Cerebellar nuclear complex (tissue), 1 donor: ENCODE results near the gene PRKAG2.
"Not testable (repeated sequence)": the region's sequence is repeated elsewhere in the genome, so short reads cannot be mapped to it uniquely, and the experiment has no call there.

Experiments
- DNase-seq, 2 experiments: peaks; one replicate each; lab custom pipeline; 2025; lab: John Stamatoyannopoulos, UW

The PRKAG2 gene

GRCh38 chr7:151768805-151769187 is 108.1 kb downstream of the PRKAG2 start:
- DNase-seq, result no peak

- DNase-seq, result no peak
These were observed 109.4 kb downstream of the PRKAG2 start for GRCh38 chr7:151767557-151767956.

DNA sequence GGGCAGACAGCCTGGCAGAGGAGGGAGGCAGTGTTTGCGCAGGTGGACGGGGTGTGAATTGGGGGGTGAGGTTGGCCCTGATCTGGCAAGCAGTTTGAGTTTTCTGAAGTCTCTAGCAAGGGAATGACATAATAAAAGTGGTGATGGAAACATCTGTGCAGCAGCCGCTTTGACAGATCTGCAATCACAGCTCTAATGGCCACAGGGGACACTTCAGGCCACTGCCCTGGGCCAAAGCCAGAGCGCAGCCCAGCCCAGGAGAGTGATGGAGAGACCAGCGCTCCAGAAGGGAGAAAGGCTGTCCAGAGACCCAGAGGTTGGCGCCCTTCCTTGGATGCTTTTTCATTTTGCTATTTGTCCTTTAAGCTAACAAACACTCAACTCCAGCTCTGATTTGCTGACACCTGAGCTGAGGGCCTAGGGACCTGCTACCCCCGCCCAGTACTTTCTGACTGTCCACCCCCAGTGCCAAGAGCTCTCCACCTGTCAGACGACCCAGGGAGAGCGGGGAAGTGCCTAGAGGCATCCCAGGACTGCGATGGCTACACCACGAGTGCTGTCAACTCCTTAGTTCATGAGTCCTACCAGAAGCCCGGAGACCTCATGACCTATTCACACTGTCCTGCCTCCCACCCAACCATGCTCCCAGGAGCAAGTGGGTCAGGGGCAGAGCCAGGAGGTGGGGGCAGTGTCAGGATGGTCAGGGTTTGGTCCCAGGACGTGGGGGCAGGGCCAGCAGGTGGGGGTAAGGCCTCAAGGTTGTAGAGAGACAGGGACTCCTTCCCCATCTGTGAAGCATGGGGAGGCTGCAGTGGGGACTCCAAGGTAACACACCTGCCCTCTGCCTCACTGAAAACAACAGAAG is 112.6 kb downstream of the PRKAG2 start:
- DNase-seq, result no peak

- DNase-seq, result no peak
These were observed 113.4 kb downstream of the PRKAG2 start for GRCh38 chr7:151763420-151763984.

GRCh38 chr7:151762583-151763245 is 114.2 kb downstream of the PRKAG2 start:
- DNase-seq, result peak; percentile 33 to 71

DNA sequence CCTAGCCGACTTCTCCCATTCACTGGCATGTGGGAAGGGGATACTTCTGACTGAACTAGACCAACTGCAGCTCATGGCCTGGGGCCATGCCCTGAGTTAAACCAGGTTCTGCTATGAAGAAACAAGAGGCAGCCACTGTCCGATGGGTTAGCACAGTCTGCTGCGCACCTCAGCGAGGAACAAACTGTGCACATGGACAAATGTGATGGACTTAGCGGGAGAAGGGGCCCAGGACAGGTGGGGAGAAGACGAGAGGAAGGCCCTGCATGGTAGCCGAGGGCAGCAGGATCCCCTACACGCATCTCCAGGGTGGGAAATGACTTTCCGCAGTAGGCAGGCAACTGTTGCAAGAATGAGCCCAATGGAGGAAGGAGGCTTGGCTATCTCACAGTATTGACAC is 115.0 kb downstream of the PRKAG2 start:
- no peak for DNase-seq

DNA sequence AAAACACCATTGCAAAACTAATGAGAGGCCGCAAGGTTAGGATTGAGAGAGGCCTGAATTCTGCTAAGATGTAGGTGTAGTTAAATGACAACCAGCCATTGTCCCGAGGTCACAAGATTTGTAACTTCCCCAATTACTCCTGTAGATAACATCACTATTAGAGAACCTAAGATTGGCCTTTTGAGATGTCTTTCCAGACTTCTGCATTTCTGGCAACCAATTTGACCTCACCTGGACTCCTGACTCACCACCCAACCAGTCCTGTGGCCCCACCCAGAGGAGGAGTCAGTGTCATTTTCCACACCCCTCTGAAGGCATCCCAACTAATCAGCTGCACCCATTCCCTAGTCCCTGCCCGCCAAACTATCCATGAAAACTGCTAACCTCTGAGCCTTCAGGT is 115.7 kb downstream of the PRKAG2 start:
- no peak for DNase-seq

DNA sequence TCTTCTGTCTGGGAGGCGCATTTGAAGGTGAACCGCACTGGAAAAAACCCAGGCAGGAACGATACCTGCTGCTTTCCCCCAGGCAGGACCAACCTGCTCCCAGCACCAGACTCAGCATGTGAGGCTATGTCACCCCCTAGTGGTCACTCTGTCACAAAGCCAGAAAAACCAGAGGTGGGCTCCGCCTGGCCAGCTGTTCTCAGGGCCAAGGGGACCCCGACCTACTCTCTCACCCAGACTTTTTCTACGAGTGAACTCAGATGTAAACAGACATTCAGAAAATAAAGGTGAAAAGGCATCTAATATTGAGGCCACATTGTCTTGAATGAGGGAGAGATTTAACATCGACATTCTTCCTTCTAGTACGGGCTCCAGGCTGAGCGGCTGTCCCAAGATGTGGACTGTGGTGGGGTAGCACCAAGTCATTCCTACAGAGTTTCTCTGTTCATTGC is 117.3 kb downstream of the PRKAG2 start:
- peak in 1 of 2 experiments; percentile 7 for DNase-seq

DNA sequence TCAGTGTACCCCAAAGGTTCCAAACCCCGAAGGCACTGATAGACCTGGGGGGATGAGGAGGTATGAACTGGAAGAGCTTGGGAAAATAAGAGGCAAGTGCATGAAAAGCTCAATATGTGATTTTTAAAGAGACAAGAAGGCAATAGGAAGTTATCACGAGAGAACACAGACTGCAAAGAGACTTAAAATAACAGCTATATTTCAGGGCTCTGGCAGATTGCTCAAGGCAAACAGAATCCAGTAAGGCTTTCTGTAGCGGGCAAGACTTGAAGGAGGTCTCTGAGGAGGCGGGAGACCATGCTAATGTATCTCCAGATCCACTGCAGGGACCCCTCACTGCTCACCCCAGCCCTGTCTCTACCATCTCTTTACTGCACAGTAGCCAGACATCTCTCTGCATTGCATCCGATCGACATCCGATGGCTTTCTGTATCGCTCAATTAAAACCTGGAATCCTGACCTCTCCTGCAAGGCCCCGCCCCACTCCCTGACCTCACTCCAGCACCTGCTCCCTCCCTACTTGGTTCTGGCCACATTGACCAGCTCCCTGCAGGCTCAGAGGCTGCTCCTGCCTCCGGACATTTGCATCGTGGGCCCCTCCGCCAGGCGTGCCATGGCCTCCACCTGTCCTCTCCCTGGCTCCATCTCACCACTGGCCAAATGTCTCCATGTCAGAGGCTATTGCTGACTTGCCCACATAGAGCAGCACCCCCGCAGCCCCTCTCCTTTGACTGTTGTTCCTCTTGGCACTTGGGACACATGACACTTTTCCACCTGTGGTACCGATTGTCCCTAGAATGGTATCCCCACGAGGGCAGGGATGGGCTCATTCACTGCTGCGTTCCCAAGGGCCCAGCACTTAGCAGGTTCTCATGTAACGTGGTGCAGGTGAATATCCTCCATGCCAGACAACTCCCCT is 118.0 kb downstream of the PRKAG2 start:
- no peak for DNase-seq

DNA sequence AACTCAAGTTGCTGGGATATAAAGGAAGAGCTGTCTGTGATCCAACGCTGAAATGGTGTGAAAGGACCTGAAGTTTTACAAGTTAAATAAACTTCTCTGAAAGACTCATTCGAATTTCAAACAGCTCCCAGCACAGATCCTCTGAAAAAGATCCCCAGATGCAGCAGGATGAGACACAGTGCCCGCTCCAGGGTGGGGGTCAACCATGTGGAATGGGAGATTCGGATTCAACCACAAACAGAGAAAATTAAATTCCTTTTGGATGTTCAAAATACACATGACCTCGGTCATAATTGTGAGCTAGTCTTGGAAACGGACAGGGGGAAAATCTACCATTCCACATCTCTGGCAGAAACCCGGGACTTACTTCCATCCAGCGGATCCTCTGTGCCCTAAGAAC is 119.6 kb downstream of the PRKAG2 start:
- DNase-seq, result no peak

GRCh38 chr7:151756866-151757265 is 120.0 kb downstream of the PRKAG2 start:
- no peak for DNase-seq

DNA sequence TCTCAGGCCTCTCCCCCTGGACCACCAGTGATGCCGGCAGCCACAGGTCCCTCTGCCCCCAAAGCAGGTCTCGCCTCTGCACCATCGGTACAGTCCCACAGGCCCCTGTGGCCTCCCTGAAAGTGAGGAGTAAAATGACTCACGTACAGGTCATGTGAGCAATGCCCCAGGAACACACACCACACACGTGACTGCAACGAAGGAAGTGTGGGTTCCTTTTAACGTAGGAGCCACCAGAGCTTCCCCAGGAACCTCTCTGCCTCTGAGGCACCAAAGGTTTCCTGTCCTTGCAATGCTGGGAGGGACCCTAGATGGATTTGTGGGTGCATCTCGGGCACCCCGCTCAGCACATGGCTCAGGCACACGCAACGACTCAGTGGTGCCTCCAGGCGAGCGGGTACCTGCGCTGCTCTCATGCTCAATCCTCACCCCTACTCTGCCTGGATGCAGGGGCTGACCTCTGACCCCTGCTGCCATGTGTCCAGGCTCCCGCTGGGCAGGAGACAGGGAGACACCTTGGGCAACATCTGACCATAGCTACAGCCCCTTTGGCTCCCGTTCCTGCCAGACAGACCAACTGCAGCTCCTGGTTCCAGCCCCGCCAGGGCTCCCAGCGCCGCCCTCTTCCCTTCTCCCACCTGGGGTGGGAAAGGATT is 120.7 kb downstream of the PRKAG2 start:
- DNase-seq, result no peak

- no peak for DNase-seq
These were observed 121.6 kb downstream of the PRKAG2 start for GRCh38 chr7:151755131-151755801.

DNA sequence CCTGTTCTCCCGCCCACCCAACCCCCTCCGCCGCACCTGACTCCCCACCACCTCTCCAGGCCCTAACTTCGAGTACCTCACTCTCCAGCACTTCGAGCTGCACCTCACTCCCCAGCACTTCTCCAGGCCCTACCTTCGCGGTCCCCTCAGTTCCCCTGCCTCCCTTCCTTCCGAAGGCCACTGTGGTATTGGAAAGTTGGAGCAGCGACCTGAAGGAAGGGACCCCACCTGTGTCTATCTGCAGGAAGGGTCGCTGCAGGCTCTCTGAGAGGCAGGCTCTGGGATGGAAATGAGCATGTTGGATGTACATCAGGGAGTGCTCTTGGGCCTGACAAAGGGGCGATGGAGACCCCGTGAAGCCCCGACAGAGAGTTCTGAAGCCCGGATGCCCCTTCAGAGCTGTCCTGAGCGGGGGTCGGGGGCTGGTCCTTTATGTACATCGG is 122.2 kb downstream of the PRKAG2 start:
- no peak for DNase-seq

- DNase-seq, result no peak
These were observed 122.7 kb downstream of the PRKAG2 start for GRCh38 chr7:151754142-151754590.

DNA sequence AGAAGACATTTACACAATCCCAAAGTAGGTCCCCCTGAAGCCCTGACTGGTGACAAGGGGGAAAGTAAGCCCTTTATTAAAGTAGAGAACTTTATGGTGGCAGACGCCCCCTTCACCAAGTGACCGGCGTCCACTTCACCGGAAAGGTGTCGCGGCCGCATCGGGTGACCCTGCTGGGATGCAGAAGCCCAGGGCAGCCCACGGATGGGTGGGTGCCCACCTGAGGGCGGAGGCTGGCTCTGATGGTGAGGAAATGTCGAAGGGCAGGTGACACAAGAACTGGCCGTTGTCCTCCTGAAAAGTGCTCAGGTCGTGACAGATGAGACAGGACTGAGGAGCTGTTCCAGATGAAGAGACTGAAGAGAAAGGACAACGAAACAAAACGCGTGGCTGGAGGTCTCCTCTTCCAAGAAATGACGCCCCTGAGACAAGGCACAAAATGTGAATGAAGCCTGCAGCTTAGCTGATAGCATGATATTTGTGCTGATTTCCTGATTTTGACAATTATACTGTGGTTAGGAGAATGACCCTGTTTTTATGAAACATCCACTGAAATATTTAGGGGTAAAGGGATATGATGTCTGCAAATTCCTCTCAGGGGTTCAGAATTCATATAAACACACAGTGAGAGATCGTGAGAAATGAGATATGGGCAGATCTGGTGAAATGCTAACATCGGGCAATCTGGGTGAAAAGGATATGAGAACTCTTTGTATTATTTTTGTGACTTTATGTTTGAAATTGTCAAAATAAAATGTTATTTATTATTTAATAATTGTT is 123.9 kb downstream of the PRKAG2 start:
- no peak for DNase-seq

GRCh38 chr7:151752037-151752436 is 124.9 kb downstream of the PRKAG2 start:
- DNase-seq, result no peak

- no peak for DNase-seq
These were observed 128.2 kb downstream of the PRKAG2 start for GRCh38 chr7:151748733-151749132.

DNA sequence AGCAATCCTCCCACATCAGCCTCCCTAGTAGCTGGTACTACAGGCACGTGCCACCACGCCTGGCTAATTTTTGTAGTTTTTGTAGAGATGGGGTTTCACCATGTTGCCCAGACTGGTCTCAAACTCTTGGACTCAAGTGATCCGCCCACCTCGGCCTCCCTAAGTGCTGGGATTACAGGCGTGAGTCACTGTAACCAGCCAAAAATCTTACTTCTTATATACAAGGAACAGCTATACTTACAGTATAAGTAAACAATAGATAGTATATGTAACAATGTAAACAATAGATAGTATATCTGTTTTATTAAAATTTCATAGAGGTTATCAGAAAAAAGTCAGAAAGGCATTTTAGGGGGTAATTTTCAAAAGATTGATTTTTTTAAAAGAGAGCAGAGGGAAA is 128.9 kb downstream of the PRKAG2 start:
- DNase-seq, result not testable (repeated sequence)

DNA sequence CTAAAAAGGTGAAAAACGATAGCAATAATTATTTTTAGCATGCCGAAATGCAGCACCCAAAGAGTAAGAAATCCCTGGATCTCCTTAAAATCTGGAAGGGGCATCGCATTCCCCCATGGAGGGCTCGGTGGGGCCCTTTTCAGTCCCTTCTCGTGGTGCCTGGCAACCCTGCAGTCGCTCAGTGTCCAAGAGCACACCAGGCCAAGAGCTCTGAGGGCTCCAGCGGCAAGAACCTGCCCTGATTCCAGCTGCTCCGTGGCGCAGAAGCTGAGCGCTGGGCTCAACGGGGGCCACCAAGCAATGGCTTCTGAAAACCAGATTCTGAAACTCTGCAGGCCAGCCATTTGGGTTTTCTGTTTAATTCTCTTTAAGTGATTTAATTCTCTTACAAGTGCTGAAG is 131.2 kb downstream of the PRKAG2 start:
- DNase-seq, result no peak
